Activated T-helper 9 cell treated with anti-CD3 and anti-CD28 coated beads, Interleukin-2, amount 50 U/mL, for 16 hours (primary cell): ENCODE data around the gene MTCH1.

Source experiments
- DNase-seq: peaks from one replicate; pipeline ENCODE4 v3.0.0-alpha.2; 2020; ENCODE audit warnings: low read depth

MTCH1 gene

GRCh38 chr6:36926708-36927513 is 59.1 kb downstream of the MTCH1 start:
- DNase-seq = no peak

- no peak for DNase-seq
Measured at GRCh38 chr6:36925809-36926208, 60.2 kb downstream of the MTCH1 start.

- DNase-seq = no peak
Measured at GRCh38 chr6:36924778-36925374, 61.1 kb downstream of the MTCH1 start.

GRCh38 chr6:36924131-36924530 is 61.9 kb downstream of the MTCH1 start:
- no peak for DNase-seq

- no peak for DNase-seq
Measured at GRCh38 chr6:36920546-36920945, 65.5 kb downstream of the MTCH1 start.

GRCh38 chr6:36920049-36920448 is 65.9 kb downstream of the MTCH1 start:
- DNase-seq = no peak
